HG03159 (cell line): Measurements from ENCODE around the gene RCBTB2.
A peak's percentile ranks its signal among the peaks of the same experiment; 100 is the strongest.

Source experiments
- ATAC-seq: cut with Tn5 transposase; IDR thresholded peaks from one replicate; pipeline ENCODE4 v1.9.1; 2021; ENCODE audit warnings: mild to moderate bottlenecking, moderate library complexity; ENCODE audit not compliant: unreplicated experiment

The RCBTB2 gene

DNA sequence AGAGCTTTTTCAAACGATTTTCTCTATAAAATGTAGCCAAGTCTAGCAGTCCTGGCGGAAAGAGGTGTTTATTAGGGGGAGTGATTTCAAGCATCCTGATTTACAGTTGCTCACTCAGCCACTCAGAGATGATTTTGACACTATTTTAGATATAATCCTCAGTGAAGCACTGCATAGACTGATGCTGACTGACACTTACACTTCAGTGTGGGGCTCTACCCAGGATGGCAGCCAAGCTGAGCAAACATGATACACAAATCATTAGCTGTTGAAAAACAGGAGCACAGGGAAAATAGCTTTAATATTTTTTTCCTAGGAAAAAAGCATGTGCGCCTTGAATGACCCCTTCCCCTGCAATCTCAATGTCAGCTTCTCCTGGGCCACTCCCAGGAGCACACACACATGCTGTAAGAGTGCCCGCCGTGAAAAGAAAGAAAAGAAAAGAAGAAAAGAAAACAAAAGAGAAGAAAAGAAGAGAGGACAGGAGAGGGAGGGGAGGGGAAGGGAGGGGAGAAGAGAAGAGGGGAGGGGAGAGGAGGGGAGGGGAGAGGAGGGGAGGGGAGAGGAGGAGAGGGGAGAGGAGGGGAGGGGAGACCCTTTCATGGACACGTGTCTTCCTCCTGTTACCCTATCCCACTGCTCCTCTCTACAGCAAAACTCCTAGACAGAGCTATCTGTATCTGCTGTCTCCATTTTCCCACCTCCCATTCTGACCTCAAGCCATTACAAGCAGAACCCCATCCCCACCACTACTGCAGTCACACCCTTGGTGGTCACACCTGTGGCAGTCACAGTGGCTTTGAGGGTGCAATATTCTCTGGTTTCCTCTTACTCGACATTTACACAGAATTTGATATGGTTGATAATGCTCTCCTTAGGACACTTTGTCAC is 36.4 kb downstream of the RCBTB2 start:
- no peak for ATAC-seq

DNA sequence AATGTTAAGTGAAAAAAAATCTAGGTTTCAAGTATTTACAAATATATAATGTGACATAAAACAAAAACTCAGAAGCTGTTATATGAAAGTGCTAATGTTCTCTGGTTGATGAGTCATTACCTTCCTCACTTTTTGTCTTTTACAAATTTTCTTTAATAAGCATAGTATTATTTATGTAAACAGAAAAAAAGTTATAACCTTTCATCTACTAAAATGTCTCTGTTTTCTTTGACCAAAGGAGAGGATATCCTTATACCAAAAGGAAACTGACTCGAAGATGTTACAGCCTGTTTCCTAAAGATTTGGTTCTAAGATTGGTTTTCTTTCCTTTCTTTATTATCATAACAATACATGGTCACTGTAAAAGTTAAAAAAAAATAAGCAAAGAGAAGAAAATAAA is 38.0 kb downstream of the RCBTB2 start:
- no peak for ATAC-seq

DNA sequence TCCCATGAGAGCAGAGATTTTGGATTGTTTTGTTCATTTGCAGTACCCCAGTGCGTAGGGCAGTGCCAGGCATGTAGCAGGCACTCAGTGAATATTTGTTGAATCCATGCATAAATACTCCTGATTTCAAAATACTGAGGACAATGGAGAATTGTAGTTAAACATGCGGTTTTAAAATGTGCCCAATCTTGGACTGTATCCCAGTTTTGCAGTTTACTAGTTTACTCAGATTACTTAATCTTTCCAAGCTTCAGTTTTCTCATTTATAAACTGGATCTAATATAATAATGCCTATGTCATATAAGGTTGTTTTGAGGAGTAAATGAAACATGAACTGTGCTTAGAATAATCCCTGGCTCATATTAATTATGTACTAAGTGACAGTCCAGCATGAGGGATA is 39.0 kb downstream of the RCBTB2 start:
- no peak for ATAC-seq

DNA sequence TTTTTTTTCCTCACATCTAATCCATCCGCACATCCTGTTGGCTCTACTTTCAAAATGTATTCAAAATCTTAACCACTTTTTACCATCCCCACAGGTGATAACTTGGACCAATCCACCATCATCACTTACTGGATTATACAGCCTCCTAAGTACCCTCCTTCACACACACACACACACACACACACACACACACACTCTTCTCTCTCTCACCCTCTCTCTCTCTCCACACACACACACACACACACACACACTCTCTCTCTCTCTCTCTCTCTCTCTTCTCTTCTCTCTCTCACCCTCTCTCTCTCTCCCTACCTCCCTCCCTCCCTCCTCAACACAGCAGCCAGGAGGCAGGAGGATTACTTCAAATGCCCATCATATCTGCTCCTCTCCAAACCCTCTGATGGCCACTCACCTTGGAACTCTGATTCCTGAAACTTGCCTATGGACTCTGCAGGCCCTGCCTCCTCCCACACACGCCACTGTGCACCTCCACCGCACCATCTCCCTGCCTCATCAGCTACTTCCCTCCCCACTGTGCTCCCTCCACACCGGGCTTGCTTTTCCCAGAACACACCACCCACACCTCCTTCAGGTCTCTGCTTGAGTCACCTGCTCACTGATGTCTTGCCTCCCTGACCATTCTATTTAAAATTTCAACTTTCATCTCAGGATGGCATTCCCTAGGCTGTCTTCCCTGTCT is 39.7 kb downstream of the RCBTB2 start:
- no peak for ATAC-seq

DNA sequence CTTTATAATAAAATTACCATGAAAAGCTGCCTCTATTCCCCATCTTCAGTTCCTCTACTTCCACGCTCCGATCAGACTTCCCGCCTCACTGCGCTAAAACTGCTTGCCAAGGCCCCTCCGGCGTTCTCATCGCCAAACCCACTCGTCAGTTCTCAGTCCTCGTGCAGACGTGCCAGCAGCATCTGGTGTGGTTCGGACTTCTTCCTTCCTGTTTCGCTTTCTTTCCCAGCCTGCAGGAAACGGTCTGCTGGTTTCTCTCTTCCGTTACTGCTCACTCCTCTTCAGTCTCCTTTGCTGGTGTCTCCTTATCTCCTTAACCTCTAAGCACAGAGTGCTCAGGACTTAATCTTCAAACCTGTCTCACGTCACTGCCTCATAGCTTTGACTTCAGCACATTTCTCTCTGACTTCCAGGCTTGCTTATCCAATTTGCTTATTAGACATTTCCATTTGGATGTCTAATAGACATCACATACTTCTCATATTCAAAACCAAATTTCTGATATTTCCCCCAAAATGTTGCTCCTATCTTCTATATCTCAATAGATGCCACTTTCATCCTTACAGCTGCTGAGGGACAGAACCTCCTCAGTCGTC is 40.3 kb downstream of the RCBTB2 start:
- peak; percentile 82 for ATAC-seq

DNA sequence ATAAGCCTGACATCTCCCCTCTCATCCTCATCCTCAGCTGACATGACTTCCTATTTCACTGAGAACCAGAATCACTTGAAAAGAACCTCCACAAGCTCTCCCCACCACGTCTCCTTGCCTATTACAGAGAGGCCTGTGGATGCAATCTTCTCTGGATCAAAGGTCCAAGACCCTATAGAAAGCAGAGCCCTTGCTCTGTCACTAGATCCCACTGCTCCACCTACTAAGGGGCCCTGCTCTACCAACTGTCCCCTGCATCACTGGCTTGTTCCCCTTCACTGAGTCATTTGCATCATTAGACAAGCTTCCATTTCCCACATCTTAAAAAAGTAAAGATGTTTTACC is 40.8 kb downstream of the RCBTB2 start:
- ATAC-seq = peak; percentile 55

DNA sequence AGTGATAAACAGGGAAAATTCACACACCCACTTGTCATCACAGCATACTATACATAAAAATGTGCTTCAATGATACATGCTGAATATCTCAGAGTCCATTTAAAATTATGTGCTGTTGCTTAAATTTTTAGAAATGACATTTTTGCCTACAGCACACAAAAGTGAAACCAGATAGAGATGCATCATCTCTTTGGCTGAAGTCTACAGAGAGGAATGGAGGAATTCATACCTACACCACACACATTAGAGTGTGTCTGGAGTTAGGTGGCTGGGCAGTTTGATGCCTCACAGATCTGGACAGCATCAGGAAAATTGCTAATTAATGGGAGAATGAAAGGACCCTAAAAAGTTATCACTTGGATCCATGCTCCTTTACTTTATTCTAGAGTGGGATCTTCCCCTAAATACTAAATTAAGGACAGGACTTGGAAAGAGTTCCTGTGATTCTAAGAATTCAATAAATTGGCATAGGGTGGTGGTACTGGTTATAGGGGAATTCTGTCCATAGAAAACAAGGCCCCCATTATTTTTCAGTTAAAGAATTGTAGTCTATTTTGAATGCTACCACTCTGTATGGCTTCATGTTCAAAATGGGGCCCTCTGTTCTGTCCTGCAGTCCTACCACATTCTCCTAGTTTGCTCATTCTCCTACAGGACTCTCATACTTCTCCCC is 41.3 kb downstream of the RCBTB2 start:
- ATAC-seq = no peak

DNA sequence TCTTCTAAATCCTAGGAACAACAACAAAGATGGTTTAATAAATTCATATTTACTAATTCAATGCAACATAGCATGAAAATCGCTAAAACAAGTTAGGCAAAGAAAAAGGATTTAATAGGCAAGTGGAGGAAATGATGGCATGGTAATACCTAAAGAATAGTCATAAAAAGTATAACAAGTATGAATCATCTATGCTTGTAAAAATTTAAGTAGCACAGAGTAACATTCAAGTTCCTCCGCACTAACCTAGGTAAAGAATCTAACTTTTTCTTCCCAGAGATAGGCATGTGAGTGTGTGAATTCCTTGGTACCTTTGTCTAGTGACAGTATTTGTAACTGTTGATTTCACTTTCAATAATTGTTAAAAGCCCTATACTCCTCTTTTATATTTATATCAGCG is 42.6 kb downstream of the RCBTB2 start:
- ATAC-seq = no peak

DNA sequence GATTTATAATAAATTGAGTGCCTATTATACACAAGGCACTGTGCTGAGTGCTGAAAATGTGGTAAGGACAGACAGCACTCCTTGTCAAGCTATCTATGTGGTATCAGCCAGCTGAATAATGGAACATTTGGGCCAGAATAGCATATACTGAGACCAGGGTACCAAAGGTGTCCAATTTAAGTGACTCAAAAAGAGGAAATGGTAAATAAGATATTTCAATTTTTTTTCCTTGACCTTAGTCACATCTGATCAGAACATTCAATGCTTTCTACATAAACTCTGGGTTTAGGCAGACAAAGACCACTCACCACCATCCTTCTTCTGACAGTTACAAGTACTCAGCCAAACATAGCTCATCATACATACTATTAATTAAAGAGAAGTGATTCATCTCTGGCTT is 43.2 kb downstream of the RCBTB2 start:
- no peak for ATAC-seq

DNA sequence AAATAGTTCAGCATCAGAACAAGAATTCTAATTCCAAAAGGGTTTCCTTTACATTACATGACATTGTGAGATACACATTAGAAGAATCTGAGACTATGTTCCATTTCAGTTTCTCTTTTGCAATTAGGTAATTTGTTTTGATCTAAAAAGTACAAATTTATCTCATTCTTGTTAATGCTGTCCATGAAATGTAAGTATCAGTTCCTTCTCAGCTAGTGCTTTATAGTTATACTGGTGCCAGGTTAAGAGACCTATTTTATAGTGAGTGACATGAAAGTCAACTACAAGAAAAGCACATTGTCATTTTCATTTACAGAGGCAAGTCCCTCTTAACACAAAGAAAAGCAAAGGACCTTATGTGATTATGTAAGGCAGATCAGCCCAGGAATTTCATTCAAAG is 43.9 kb downstream of the RCBTB2 start:
- no peak for ATAC-seq

DNA sequence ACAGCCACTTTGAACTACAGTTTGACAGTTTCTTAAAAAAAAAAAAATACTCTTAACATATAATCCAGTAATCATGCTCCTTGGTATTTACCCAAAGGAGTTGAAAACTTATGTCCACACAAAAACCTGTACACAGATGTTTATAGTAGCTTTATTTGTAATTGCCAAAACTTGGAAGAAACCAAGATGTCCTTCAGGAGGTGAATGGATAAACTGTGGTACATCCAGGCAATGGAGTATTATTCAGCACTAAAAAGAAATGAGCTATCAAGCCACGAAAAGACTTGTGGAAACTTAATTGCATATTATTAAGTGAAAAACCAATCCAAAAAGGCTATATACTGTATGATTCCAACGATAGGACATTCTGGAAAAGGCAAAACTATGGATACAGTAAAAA is 44.9 kb downstream of the RCBTB2 start:
- no peak for ATAC-seq

DNA sequence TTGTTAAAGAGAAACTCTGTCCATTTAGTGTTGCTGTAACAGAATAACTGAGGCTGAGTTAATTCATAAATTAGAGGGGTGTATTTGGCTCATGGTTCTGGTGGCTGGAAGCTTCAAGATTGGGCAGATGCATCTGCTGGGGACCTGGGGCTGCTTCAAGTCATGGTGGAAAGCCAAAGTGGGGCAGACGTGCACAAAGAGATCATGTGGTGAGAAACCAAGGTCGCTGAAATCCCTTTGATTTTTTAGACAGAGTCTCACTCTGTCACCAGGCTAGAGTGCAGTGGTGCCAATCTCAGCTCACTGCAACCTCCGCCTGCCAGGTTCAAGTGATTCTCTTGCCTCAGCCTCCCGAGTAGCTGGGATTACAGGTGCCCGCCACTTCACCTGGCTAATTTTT is 46.0 kb downstream of the RCBTB2 start:
- no peak for ATAC-seq

DNA sequence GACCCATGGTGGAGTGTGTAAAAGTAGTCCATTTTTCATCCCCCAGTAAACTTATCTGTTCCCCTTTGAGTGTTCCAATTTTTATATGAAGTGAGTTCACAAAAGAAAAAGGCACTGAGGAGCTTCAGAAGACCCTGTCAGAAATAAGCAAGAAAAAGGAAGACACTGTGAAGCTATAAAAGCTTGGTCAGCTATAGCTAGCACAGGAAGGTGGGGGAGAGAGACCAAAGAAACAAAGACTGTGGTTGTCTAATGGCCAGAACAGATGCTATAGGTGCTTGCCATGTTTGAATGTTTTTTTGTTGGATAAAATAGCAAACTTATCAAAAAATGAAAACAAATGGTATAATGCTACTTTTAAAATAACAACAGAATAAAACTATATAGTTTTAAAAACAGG is 46.5 kb downstream of the RCBTB2 start:
- no peak for ATAC-seq

DNA sequence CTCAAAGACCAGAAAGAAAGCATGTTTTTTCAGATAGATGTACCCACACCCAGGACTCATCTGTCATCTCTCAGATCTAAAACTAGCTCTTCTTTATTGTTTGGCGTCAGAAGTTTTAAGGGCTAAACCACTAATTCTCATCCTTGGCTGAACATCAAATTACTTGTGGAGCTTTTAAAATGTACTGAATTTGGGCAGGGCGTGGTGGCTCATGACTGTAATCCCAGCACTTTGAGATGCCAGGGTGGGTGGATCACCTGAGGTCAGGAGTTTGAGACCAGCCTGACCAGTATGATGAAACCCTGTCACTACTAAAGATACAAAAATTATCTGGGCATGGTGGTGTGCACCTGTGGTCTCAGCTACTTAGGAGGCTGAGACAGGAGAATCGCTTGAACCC is 47.4 kb downstream of the RCBTB2 start:
- ATAC-seq = no peak

DNA sequence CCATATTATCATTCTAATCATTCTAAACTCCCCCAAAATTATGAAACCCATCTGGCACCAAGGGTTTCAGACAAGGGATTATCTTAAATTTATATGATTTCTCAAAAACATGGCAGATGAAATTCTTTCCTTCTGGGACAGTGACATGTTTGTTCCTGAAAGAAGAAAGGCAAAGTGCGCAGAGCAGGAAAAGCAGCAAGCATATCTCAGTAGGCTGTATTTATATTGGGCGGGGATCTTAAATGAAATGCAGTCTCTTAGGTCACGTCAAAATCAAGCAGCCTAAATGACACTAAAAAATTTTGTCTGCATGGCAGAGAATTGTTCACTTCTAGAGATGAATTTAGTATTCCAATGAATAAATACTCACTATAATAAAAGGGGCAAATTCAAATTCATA is 49.3 kb downstream of the RCBTB2 start:
- ATAC-seq = no peak

DNA sequence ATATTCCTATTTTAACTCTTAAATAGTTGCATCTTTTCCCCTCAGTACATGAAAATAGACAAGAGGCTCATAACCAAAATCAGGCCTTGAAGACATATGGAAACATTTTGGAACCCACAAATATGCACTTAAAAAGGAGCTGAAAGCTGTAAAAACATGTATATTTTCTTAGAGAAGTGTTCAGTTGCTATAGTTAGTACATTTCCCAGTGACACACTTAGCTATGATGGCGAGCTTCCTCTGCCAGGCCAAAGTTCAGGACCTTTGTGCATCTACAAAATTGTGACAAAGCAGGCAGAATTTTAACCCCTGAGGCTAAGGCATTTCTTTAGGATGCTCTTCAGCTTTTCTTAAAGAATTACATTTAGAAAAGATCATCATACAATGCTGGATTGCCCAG is 54.5 kb downstream of the RCBTB2 start:
- ATAC-seq = no peak

DNA sequence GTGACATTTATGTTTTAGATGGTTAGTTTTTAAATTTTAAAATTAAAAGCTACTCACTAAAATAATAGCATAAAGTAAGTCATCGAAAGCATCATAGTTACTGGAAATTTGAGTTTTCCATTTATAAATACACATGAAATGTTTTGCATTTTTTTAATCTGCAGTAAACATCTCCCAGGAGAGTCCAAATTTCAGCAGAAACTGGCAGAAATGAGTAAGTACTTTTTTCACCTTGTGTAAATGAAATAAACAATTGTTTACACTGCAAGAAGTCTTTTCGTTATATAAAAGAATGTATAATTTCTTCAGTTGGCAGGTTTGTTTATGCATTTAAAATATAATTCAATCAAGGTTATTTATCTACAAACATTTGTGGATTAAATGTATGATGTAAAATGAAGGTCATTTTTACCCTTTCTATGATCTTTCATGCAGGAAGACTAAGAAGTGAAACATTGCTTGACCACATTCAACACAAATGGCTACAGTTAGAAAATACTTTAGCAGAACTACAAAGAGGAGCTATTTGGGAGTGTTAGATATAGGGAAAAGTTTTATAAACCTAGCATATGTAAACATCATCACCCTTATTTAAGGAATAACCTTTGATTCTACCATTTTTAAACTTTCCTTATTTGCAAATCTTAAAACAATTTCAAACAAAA is 55.6 kb downstream of the RCBTB2 start:
- ATAC-seq = no peak

DNA sequence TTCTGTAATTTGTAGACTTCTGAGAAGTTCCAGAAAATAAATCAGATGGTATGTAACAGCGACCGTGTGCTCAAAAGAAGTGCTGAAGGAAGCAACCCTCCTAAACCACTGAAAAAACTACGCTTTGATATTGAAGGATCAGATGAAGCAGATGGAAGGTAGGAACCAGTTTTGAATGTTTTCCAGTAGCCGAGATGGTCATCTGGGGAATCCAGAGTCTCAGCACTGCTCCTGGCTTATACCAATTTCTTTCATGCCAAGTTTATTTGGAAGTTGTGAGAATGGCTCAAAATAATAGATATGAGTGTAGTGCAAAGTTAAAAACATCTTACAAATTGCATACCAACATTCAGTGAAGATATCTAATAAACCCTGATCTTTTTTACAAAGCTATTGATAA is 56.2 kb downstream of the RCBTB2 start:
- no peak for ATAC-seq

DNA sequence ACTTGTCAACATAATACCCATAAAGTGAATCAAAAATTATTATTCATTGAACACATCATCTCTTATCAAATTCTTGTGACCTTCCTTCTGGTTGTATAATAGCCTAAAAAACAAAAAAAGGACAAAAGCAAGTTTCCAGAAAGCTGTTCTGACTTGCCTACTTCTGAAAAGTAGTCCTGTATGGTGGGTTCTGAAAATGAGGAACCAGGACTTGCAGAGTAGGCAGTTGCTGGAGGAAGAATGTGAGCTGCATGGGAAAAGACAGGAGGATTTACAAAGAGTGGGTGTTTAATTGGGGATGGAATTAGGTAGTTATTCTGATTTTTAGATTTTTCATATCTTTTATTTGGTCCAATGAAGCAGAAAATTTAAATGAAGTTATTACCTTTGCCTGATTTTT is 56.7 kb downstream of the RCBTB2 start:
- ATAC-seq = no peak

DNA sequence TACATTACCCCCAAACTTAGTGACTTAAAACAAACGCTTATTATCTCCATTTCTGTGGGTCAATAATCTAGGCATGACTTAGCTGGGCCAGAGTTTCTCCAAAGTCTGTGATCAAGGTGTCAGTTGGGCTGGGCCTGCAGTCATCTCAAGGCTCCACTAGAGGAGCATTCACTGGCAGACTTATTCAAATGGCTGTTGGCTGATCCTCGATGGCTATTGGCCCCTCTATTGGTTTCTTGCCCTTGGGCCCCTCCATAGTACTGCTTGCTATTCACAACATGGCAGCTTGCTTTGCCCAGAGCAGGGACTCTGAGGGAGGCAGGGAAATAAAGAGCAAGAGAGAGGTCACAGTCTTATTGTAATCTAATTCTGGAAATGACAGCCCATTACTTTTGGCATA is 57.6 kb downstream of the RCBTB2 start:
- ATAC-seq = no peak

DNA sequence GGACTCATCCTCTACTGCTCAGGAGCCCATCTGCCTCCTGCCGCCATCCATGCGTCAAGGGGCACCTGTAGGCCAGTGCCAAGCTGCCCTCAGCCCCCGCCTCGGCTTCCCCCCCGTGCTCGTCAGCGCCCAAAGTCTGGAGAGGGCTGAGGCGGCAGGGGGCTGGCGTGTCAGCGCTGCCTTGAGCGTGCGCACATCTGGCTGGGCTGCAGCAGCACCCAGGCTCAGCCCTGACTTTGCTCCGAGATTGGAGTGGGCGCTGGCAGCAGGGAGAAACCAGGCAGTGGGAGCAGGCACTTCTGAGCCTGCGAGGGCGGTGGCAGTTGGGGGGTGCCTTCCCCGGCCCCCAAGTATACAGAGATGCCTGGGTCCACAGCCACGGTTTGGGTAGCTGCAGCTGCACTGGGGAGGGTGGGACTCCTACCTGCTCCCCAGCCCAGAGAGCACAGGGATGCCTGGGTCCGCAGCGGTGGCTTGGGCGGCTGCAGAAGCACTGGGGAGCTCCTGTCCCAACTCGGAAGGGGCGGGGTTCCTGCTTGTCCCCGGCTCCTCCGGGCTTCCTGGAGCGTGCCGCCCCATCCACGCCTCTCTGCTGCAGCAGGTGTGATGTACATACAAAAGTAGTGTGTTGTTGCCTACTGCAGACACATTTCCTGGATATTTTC is 75.2 kb downstream of the RCBTB2 start:
- ATAC-seq = no peak
